ENCODE measurements around the gene PABPN1L.

PABPN1L gene

DNA sequence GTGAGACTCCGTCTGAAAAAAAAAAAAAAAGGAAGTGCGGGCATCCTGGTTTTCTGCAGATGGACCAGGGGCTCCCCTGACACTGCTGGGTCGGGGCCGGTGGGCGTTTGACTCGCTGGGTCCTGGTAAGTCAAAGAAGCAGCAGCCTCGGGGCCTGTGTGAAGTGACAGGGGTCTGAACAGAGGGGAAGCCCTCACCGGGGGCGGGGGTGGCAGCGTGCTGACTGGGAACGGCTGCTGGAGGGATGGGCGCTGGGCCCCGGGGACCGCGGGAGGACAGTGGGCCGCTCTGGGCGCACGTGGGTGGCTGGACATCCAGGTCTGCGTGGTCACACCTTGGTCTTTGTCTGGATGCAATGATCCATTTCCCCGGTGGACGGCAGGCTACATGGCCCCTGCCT is 17.9 kb downstream of the PABPN1L start:
- no peak for DNase-seq (ENCODE audit: low read depth)

DNA sequence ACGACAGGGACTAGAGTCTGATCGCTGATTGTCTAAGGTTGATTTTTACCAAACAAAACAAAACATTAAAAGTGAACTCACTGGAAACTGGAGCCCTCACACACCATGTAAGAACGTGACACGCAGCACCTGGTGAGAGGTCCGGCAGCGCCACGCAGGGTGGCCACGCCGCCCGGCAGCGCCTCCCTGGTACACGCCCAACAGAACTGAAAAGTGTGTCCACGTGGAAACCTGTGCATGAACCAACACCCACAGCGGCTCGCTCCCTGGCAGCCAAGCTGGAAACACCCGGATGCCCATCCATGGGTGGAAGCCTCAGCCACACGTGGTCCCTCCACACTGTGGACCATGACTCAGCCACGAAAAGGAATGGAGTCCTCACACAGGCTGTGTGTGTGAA is 18.8 kb downstream of the PABPN1L start:
- no peak for DNase-seq (ENCODE audit: low read depth)

- DNase-seq (ENCODE audit: low read depth): peak; percentile 11
Observed at GRCh38 chr16:88846088-88846487, 20.4 kb downstream of the PABPN1L start.

- no peak for DNase-seq (ENCODE audit: low read depth)
Observed at GRCh38 chr16:88844419-88845036, 21.9 kb downstream of the PABPN1L start.

DNA sequence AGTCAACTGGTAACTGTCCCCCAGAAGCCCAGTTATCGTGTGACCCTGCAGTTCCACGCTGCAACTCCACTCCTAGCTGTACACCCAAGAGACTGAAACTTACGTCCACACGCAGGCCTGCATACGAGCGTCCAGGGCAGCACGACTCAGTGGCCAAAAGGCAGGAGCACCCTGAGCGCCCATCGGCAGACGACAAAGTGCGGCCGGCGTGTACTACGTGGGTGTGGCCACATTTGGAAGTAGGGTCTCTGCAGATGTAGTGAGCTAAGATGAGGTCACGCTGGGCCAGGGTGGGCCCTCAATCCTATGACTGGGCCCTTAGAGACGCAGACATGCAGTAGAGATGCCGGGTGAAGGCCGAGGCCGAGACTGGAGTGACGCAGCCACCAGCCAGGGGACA is 23.2 kb downstream of the PABPN1L start:
- DNase-seq (ENCODE audit: low read depth): no peak

- no peak for DNase-seq (ENCODE audit: low read depth)
Observed at GRCh38 chr16:88842806-88843205, 23.7 kb downstream of the PABPN1L start.

GRCh38 chr16:88842308-88842756 is 24.1 kb downstream of the PABPN1L start:
- DNase-seq (ENCODE audit: low read depth): no peak

DNA sequence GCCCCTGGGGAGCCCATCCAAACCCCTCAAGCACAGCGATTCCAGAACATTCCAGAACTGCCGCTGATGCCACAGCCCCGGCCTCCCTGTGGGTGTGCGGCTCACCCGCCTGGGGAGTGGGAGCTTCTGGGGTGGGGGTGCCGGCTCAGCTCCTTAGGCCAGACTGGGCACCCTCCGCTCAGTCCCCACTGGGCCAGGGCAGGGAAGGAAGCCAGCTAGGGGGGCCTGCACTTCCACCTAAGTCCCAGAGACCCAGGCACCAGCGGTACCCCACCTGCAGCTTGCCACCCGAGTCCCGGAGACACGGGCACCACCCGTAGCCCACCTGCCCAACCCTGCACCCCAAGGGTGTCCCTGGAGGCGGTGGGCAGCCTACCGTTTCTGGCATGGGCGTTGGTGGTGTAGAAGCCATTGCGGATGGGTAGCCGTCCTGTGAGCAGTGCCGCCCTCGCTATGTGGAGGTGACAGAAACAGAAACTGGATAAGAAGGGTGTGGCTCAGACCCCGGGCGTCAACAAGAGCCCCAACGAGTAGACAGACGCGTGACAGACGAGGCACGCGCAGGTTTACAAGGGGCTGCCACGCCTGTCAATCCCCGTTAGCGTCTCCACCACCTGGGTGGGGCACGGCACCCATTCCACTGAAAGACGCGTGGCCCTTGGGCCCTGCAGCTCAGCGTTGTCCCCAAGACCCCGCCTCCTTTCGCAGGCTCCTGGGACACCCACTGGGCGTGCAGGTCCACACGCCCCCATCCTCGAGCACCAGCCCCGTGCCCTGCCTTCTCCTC is 24.7 kb downstream of the PABPN1L start:
- DNase-seq (ENCODE audit: low read depth): no peak

- DNase-seq (ENCODE audit: low read depth): no peak
Observed at GRCh38 chr16:88840600-88841215, 25.8 kb downstream of the PABPN1L start.

GRCh38 chr16:88839745-88840599 is 26.5 kb downstream of the PABPN1L start:
- no peak for DNase-seq (ENCODE audit: low read depth)

DNA sequence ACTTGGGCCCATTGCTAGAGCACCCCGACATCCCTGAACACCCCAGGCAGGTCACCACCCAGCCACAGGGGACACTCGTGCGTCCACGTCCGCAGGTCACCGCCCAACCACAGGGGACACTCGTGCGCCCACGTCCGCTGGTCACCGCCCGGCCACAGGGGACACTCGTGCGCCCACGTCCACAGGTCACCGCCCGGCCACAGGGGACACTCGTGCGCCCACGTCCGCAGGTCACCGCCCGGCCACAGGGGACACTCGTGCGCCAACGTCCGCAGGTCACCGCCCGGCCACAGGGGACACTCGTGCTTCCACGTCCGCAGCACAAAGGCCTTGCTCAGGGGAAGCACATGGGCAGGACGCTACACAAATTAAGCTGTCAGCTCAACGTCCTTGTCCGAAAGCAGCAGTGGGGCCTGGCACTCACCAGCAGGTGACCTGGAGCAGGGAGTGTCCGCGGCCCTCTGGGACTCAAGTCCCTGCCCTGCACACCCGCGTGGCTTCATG is 27.4 kb downstream of the PABPN1L start:
- DNase-seq (ENCODE audit: low read depth): no peak

GRCh38 chr16:88838566-88838965 is 27.9 kb downstream of the PABPN1L start:
- DNase-seq (ENCODE audit: low read depth): no peak

GRCh38 chr16:88837806-88838205 is 28.7 kb downstream of the PABPN1L start:
- no peak for DNase-seq (ENCODE audit: low read depth)

- no peak for DNase-seq (ENCODE audit: low read depth)
Observed at GRCh38 chr16:88836791-88837190, 29.7 kb downstream of the PABPN1L start.

GRCh38 chr16:88835818-88836217 is 30.6 kb downstream of the PABPN1L start:
- no peak for DNase-seq (ENCODE audit: low read depth)

DNA sequence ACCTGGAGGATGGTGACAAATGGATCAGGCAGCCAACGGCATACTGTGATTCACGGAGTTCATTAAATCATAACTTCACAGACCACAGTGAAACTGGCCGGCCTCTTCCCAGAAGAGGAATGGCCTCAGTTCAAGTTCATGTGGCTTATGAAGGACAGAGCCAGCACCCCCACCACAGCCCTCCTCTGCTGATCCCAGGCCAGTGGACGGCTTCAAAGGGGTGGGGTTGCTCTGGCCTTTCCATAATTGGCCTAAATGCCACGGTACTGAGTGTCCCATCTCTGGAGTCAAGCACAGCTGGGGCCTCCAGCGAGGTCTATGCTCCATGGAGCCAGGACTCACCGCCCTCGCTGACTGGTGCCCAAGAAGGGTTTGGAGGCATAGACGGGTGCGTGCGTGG is 31.1 kb downstream of the PABPN1L start:
- no peak for DNase-seq (ENCODE audit: low read depth)

DNA sequence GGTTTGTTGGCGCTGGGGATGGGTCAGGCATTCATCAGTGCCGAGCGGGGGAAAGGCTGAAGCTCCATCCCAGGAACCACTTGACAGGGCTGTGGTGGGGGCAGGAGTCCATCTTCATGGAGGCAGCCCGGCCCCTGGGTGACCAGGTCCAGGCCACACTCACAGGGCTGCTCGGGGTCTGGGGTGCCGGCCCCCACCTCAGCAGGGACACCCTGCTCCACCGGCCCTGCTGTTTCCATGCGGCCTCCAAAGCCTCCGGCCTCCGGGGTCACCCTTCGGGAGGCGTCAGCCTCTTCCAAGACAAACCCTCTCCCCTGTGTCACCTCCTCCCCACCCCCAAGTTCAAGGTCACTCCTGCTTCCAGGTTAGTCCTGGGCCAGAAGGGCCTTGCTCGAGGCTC is 31.8 kb downstream of the PABPN1L start:
- no peak for DNase-seq (ENCODE audit: low read depth)

GRCh38 chr16:88833086-88833485 is 33.4 kb downstream of the PABPN1L start:
- DNase-seq (ENCODE audit: low read depth): no peak

- no peak for DNase-seq (ENCODE audit: low read depth)
Observed at GRCh38 chr16:88831838-88832237, 34.6 kb downstream of the PABPN1L start.

DNA sequence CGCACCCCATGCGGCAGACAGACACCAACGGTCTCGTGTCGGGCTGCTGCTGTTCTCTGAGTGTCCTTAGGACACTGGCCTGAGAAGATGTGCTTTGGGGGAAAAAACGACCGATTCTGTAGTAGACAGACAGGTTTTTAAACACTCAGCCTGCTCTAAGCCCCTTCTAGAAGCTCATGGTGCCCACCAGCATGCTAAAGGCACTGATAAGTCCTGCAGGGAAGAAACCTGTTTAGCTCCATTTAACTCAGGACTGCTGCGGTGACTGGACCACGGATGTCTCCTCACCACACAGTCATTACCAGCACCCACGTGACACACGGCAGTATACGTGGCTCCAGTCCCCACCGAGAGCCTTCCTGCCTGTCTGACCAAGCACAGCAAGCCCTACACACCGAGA is 35.7 kb downstream of the PABPN1L start:
- DNase-seq (ENCODE audit: low read depth): no peak

GRCh38 chr16:88830258-88830657 is 36.2 kb downstream of the PABPN1L start:
- no peak for DNase-seq (ENCODE audit: low read depth)

DNA sequence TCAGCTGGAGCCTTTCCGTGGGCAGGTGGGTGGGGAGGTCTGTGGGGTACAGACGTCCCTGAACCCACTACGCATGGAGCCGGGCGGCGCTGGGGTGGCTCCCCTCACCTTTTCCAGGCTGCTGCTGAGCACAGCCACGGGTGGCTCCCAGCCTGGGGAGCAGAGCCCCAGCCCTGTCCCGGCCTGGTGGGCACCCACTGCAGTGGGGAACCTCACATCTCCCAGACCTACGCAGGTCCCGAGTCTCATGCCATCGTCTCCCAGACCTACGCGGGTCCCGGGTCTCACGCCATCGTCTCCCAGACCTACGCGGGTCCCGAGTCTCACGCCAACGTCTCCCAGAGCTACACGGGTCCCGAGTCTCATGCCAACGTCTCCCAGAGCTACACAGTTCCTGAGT is 37.7 kb downstream of the PABPN1L start:
- no peak for DNase-seq (ENCODE audit: low read depth)

Measured in EH (cell line).